ENCODE measurements around the gene BCL2.

- no peak for TF ChIP-seq POLR2AphosphoS5 (IDR thresholded peaks at IDR 0.05)
- TF ChIP-seq CTCF (IDR thresholded peaks at IDR 0.05): no peak
Measured at GRCh38 chr18:63166142-63166541, 153.4 kb downstream of the BCL2 start.

Data from prostate gland (tissue), 2 donors.